ENCODE results near the gene TMEM135. TPM values are rescaled to one million over a fixed set of nuclear protein-coding genes. Genes with fewer than 3 reads are reported as not detected.
"Not testable (repeated sequence)": the region's sequence is repeated elsewhere in the genome, so short reads cannot be mapped to it uniquely, and the experiment has no call there.

TMEM135 gene
- total RNA-seq, 1 donor from 2014 or later = 24.7 TPM

GRCh38 chr11:87265979-87266378, 228.2 kb downstream of the TMEM135 start:
- DNase-seq (ENCODE audit: extremely low spot score, unreplicated experiment) = no peak

GRCh38 chr11:87266751-87267150, 229.0 kb downstream of the TMEM135 start:
- DNase-seq (ENCODE audit: extremely low spot score, unreplicated experiment) = no peak
- H3K27ac Mint-ChIP-seq (ENCODE audit: unreplicated experiment) = peak overlapping the region; percentile 83
- H3K36me3 Mint-ChIP-seq (ENCODE audit: unreplicated experiment) = peaks cover 1% of the 10 kb centered on the region
- no peaks in the 10 kb centered on the region for H3K9me3 Mint-ChIP-seq (ENCODE audit: unreplicated experiment)
- TF ChIP-seq CTCF (IDR thresholded peaks at IDR 0.05) = no peak
- no peaks in the 10 kb centered on the region for H3K27me3 Mint-ChIP-seq (ENCODE audit: unreplicated experiment)
- H3K4me1 Mint-ChIP-seq (ENCODE audit: unreplicated experiment) = peaks cover 45% of the 10 kb centered on the region
- H3K4me3 Mint-ChIP-seq (ENCODE audit: unreplicated experiment) = no peak overlapping the region

More at GRCh38 chr11:87265979-87266378, 228.2 kb downstream of the TMEM135 start:
- TF ChIP-seq CTCF (IDR thresholded peaks at IDR 0.05) = no peak
- no peak overlapping the region for H3K4me3 Mint-ChIP-seq (ENCODE audit: unreplicated experiment)
- H3K9me3 Mint-ChIP-seq (ENCODE audit: unreplicated experiment) = no peaks in the 10 kb centered on the region
- H3K36me3 Mint-ChIP-seq (ENCODE audit: unreplicated experiment) = peaks cover 1% of the 10 kb centered on the region
- peak overlapping the region; percentile 83 for H3K27ac Mint-ChIP-seq (ENCODE audit: unreplicated experiment)
- peaks cover 50% of the 10 kb centered on the region for H3K4me1 Mint-ChIP-seq (ENCODE audit: unreplicated experiment)
- no peaks in the 10 kb centered on the region for H3K27me3 Mint-ChIP-seq (ENCODE audit: unreplicated experiment)

- not testable (repeated sequence) for H3K36me3 Mint-ChIP-seq (ENCODE audit: unreplicated experiment); H3K27me3 Mint-ChIP-seq (ENCODE audit: unreplicated experiment); H3K4me3 Mint-ChIP-seq (ENCODE audit: unreplicated experiment); H3K27ac Mint-ChIP-seq (ENCODE audit: unreplicated experiment); H3K9me3 Mint-ChIP-seq (ENCODE audit: unreplicated experiment); DNase-seq (ENCODE audit: extremely low spot score, unreplicated experiment); H3K4me1 Mint-ChIP-seq (ENCODE audit: unreplicated experiment)
These were observed 234.2 kb downstream of the TMEM135 start for GRCh38 chr11:87271951-87272350.

GRCh38 chr11:87275176-87275575, 237.4 kb downstream of the TMEM135 start:
- DNase-seq (ENCODE audit: extremely low spot score, unreplicated experiment) = no peak
- Mint-ChIP-seq H3K4me1 (ENCODE audit: unreplicated experiment) (peaks cover 8% of the 10 kb centered on the region), H3K4me3 (ENCODE audit: unreplicated experiment) (no peak overlapping the region), H3K27ac (ENCODE audit: unreplicated experiment) (no peak overlapping the region), H3K9me3 (ENCODE audit: unreplicated experiment) (no peaks in the 10 kb centered on the region), H3K27me3 (ENCODE audit: unreplicated experiment) (no peaks in the 10 kb centered on the region), H3K36me3 (ENCODE audit: unreplicated experiment) (peaks cover 2% of the 10 kb centered on the region)
- TF ChIP-seq CTCF (IDR thresholded peaks at IDR 0.05) = no peak

- TF ChIP-seq CTCF (IDR thresholded peaks at IDR 0.05) = no peak
- Mint-ChIP-seq H3K27me3 (ENCODE audit: unreplicated experiment) (no peaks in the 10 kb centered on the region), H3K4me3 (ENCODE audit: unreplicated experiment) (no peak overlapping the region), H3K9me3 (ENCODE audit: unreplicated experiment) (no peaks in the 10 kb centered on the region), H3K27ac (ENCODE audit: unreplicated experiment) (no peak overlapping the region), H3K36me3 (ENCODE audit: unreplicated experiment) (peaks cover 1% of the 10 kb centered on the region), H3K4me1 (ENCODE audit: unreplicated experiment) (peaks cover 14% of the 10 kb centered on the region)
- DNase-seq (ENCODE audit: extremely low spot score, unreplicated experiment) = no peak
These were observed 242.4 kb downstream of the TMEM135 start for GRCh38 chr11:87280143-87280542.

GRCh38 chr11:87281496-87281895, 243.8 kb downstream of the TMEM135 start:
- Mint-ChIP-seq H3K4me3 (ENCODE audit: unreplicated experiment) (no peak overlapping the region), H3K27ac (ENCODE audit: unreplicated experiment) (no peak overlapping the region), H3K4me1 (ENCODE audit: unreplicated experiment) (peaks cover 14% of the 10 kb centered on the region), H3K9me3 (ENCODE audit: unreplicated experiment) (no peaks in the 10 kb centered on the region), H3K27me3 (ENCODE audit: unreplicated experiment) (no peaks in the 10 kb centered on the region), H3K36me3 (ENCODE audit: unreplicated experiment) (peaks cover 1% of the 10 kb centered on the region)
- peak; percentile 53 for TF ChIP-seq CTCF (IDR thresholded peaks at IDR 0.05)
- DNase-seq (ENCODE audit: extremely low spot score, unreplicated experiment) = no peak

All from osteocyte (in vitro differentiated cells).